Airway epithelial cell (primary cell): Measurements from ENCODE around the gene MCM10. TPM values are rescaled to one million over a fixed set of nuclear protein-coding genes. Genes with fewer than 3 reads are reported as not detected.

Experiments used
- total RNA-seq: library from RNA; depleted of rRNA; stranded (reverse); fragments of >200 nt; gene quantifications from 2 replicates; pipeline ENCODE4 v1.2.3, GENCODE V29; 2015

MCM10 gene
- total RNA-seq: 9.5 and 12.6 TPM in 2 replicates

DNA sequence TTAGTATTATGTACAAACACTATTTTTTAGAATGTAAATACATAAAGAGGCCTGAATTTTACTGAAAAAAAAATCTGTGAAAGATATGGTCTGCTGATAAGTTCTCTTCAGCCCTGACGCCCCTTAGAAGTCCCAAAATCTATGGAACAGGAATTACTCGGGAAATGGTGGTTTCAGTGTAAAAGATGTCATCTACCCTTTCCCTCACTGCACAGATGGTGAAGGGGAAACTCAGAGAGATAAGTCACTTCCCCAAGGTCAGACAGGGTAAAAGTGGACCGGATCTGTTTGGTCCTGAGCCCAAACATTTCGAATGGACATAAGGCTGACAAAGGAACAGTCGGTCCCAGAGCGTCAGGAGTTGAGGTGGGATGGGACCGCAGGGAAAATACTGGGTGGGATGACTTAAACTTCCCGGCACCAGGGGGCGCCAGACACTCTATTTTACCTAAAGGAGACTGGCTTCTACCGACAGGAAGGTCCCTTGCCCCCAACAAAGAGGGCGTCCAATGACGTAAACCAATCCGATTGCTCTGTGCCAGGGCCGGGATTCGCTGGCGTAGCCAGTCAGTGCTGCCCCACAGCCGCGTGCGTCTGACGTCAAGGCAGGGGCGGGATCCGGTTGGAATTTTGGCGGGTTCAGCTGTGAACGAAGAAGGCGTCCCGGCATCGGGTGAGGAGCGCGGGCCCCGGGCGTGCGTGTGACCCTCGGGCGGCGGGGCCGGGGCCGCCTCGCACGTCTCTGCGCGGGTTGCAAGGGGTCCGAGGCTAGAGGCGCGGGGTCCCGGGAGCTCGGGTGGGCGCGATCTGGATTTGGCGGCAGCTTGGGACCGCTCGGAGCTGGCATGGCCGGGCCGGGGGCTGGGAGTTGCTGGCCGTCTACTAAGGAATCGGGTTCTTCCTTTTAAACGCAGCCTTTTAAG is at the start of gene MCM10:
Gene MCM10 (plus strand): TSS at position 625 of the 923 bp plus-strand sequence. CDS start 2,645 bp downstream, outside the sequence.

DNA sequence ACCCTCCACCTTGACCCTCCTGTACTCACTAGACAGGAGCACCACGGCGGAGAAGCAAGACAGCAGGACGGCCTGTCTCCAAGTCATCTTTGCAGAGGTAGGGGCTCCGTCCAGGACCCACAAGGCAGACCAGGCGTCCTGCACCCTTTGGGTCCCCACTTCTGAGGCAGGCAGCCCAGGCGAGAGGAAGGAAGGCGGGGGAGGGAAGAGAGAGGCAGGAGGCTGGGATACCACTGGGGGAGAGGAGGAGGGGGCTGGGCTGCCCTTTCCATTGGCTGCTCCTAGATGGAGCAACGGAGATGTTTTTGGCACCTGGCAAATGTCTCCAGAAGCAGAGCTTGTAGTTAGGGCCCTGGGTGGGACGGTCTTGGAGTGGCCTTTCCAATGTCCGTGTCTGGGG is 72.8 kb downstream of the MCM10 start, which contains the start of gene UCMA:
Gene UCMA (minus strand): TSS at position 203 of the 400 bp plus-strand sequence. CDS start 116 bp downstream, at position 87.

Other genes with a start within 250 kb of the MCM10 start
- gene CCDC3, start 159.8 kb upstream of the MCM10 start, total RNA-seq: 15.7 and 16.6 TPM in 2 replicates
- gene OPTN, start 61.4 kb upstream of the MCM10 start, total RNA-seq: 29.9 and 39.3 TPM in 2 replicates
- not detected in 2 replicates for gene UCMA, start 72.8 kb downstream of the MCM10 start, total RNA-seq
- gene PHYH, start 138.5 kb downstream of the MCM10 start, total RNA-seq: 7.2 and 10.5 TPM in 2 replicates
- 23.4 and 38.8 TPM in 2 replicates for gene SEPHS1, start 186.7 kb downstream of the MCM10 start, total RNA-seq